NCI-H774 (cell line): ENCODE data around the gene PHTF2.

ENCODE experiments used
- DNase-seq: peaks from one replicate; lab custom pipeline; 2025; lab: John Stamatoyannopoulos, UW

The PHTF2 gene

GRCh38 chr7:77794000-77794399 lies 4.6 kb upstream of the PHTF2 start:
- DNase-seq, result no peak

GRCh38 chr7:77796109-77796508 lies 2.5 kb upstream of the PHTF2 start:
- no peak for DNase-seq

- DNase-seq, result no peak
Observed at GRCh38 chr7:77796960-77797359, 1.6 kb upstream of the PHTF2 start.

GRCh38 chr7:77797734-77798393 lies 709 bp upstream of the PHTF2 start:
- no peak for DNase-seq

GRCh38 chr7:77799078-77799964 lies 748 bp downstream of the PHTF2 start:
- no peak for DNase-seq

- no peak for DNase-seq
Observed at GRCh38 chr7:77800158-77800557, 1.6 kb downstream of the PHTF2 start.

GRCh38 chr7:77800730-77801129 lies 2.2 kb downstream of the PHTF2 start:
- DNase-seq, result no peak

- no peak for DNase-seq
Observed at GRCh38 chr7:77802557-77803405, 4.2 kb downstream of the PHTF2 start.

GRCh38 chr7:77806425-77806824 lies 7.9 kb downstream of the PHTF2 start:
- no peak for DNase-seq

GRCh38 chr7:77808517-77808916 lies 9.9 kb downstream of the PHTF2 start:
- no peak for DNase-seq

- DNase-seq, result no peak
Observed at GRCh38 chr7:77811516-77812289, 13.1 kb downstream of the PHTF2 start.

- no peak for DNase-seq
Observed at GRCh38 chr7:77812290-77812685, 13.7 kb downstream of the PHTF2 start.

GRCh38 chr7:77813180-77813579 lies 14.6 kb downstream of the PHTF2 start:
- no peak for DNase-seq

GRCh38 chr7:77819021-77819420 lies 20.4 kb downstream of the PHTF2 start:
- no peak for DNase-seq

- no peak for DNase-seq
Observed at GRCh38 chr7:77820967-77821366, 22.4 kb downstream of the PHTF2 start.

GRCh38 chr7:77822269-77822668 lies 23.7 kb downstream of the PHTF2 start:
- no peak for DNase-seq

- no peak for DNase-seq
Observed at GRCh38 chr7:77823787-77824186, 25.2 kb downstream of the PHTF2 start.

- DNase-seq, result no peak
Observed at GRCh38 chr7:77824636-77825035, 26.1 kb downstream of the PHTF2 start.

GRCh38 chr7:77825131-77825530 lies 26.6 kb downstream of the PHTF2 start:
- no peak for DNase-seq

GRCh38 chr7:77826300-77826699 lies 27.7 kb downstream of the PHTF2 start:
- no peak for DNase-seq

- no peak for DNase-seq
Observed at GRCh38 chr7:77827999-77828398, 29.4 kb downstream of the PHTF2 start.
